Mucosa of gallbladder (tissue), 1 donor: ENCODE data around the gene KIF4B. TPM values are rescaled to one million over a fixed set of nuclear protein-coding genes. Genes with fewer than 3 reads are reported as not detected.
"Not testable (repeated sequence)": the region's sequence is repeated elsewhere in the genome, so short reads cannot be mapped to it uniquely, and the experiment has no call there.

ENCODE experiments used
- DNase-seq: peaks from one replicate; pipeline ENCODE4 v3.0.0-alpha.2; 2020; ENCODE audit warnings: low spot score
- total RNA-seq: library from RNA; stranded (reverse); gene quantifications from one replicate; pipeline ENCODE4 v1.2.1, GENCODE V29; 2021
- donor health status: DM: no; HTN: no; CAD: no.

Gene KIF4B
- total RNA-seq, 1 donor from 2014 or later = not detected

DNA sequence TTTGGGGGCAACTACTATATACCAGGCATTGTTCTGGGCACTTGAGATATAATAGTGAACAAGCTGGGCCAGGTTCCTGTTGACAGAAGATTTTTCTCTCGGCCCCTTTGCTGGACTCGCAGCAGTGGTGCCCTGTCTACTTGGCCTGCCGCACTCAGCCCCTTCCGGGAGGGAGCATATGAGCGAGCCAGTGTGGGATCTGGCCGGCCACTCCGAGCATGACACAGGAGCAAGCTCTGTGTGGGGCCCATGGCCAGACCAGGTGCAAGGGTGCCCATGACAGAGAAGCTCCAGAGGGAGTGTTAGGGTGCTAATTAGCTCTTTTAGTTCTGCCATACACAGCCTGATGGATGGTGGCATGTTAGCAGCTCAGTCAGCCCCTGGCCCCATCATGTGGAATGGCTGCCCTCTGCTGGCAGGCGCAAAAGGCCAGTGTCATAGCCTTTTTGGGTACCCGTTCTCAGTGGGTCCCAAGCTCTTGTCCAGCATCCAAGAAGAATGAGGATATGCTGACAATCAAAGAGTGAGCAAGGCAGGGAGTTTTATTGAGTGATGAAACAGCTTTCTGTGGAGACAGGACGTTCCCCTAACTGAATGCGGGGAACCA is 9.3 kb upstream of the KIF4B start:
- peak; percentile 11 for DNase-seq

DNA sequence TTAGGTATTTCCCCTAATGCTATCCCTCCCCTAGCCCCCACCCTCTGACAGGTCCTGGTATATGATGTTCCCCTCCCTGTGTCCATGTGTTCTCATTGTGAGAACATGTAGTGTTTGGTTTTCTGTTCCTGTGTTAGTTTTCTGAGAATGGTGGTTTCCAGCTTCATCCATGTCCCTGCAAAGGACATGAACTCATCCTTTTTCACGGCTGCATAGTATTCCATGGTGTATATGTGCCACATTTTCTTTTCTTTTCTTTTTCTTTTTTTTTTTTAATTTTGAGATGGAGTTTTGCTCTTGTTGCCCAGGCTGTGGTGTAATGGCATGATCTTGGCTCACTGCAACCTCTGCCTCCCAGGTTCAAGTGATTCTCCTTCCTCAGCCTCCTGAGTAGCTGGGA is 7.3 kb upstream of the KIF4B start:
- not testable (repeated sequence) for DNase-seq

DNA sequence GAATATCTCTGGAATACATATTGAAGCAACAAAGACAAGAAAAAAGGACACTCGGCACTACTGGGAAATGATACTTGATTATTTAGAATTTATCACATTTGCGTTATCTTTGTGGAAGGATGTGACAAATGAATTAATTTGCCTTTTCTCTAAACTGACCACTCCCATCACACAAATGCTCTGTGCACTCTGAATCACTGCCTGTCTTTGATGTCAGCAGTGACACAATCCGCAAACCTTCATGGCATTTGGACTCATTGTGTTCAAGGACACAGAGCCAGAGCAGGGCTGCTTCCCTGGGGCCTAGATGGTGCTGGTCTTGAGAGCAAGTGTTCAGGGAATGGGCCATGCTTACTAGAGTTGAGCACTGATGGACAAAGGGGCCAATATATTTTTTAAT is 4.9 kb upstream of the KIF4B start:
- DNase-seq = no peak

DNA sequence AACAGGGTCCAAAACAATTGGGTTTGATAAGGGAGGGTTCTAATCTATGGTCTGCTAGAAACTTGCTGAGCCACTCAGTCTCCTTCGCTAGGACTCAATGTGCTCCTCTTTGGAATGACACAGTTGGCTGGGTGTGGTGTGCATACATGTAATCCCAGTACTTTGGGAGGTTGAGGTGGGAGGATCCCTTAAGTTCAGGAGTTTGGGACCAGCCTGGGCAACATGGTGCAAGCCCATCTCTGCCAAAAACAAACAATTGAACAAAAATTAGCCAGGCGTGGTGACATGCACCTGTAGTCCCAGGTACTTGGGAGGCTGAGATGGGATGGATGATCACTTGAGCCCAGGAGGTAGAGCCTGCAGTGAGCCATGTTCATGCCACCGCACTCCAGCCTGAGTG is 2.7 kb upstream of the KIF4B start:
- no peak for DNase-seq

DNA sequence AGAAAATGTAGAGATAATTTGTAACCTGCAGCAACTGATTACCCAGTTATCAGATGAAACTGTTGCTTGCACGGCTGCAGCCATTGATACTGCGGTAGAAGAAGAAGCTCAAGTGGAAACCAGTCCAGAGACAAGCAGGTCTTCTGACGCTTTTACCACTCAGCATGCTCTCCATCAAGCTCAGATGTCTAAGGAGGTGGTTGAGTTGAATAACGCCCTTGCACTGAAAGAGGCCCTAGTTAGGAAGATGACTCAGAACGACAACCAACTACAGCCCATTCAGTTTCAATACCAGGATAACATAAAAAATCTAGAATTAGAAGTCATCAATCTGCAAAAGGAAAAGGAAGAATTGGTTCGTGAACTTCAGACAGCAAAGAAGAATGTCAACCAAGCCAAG is 1.7 kb downstream of the KIF4B start:
- DNase-seq = no peak

DNA sequence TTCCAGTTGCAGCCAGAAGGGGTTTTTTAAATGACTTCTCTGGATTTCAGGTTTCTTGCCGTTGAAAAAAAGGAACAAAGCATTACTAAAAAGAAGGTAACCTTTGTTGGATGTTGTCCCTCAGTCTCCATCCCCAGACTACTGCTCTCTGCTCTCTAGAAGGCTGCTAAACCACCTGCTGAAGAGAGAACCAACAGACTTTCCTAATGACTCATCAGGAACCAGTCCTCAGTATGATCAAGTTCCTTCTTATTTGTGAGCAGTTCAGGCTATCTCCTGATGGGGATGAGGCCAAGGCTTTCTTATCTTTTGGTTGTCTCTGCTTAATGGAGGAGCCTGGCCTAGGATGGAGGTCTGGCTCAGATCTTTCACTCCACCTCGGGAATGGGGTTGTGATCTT is 4.1 kb downstream of the KIF4B start:
- no peak for DNase-seq

DNA sequence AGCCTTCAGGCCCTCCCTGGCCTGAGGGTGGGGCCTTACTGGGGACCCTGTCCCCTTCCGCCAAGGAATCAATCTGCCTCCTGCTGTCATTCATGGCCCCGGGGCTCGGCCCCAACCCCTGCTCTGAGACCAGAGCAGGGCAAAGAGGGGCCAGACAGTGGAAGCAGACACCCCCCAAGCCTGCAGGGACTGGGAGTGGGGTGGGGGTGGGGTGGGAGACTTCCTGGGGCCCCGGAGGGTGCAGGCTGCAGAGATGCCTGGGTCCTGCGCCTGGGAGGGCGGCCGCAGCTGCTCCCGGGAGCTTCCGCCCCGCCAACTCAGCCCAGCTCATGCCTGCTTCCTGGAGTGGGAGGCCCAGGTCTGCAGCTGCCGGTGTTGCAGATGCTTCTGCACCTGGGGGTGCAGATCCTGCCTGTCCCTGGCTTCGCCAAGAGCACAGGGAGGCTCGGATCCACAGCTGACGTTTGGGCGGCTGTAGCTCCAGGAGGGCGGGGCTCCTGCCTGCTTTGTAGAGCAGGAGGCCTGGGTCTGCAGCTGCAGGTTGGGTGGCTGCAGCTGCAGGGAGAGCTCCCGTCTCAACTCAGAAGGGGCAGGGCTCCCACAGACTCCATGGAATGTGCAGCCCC is 6.2 kb downstream of the KIF4B start:
- no peak for DNase-seq

DNA sequence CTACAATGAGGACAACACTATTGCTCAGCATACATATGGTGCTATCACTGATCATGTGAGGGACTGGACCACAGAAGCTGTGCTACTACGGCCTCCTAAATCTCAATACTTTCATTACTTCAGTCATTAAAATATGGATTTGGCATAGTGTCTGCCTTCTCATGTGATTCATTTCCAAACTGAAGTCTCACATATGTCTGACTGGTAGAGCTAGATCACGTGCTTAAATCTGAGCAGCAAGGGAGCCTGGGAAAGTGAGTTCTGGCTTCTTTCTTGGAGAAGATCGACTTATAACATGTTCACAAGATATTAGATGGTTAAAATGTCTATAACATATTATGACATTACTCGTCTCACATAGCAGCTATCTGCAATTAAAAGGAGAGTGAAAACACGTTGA is 8.3 kb downstream of the KIF4B start:
- DNase-seq = no peak

DNA sequence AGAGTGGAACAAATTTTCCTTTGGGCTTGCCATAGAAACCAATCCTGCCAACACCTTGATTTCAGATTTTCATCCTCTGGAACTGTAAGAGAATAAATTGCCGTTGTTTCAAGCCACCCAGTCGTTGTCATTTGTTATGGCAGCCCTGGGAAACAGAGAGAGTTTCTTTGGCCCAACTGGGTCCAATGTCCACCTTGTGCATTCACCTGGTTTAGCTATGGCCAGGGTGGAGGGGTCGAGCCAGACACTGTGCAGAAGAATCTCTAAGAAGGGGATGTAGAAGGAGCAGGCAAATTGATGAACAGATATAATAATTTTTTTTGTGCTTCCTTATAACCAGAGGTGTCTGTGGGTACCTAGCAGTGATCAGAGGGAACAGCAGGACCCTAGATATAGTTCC is 9.8 kb downstream of the KIF4B start:
- DNase-seq = no peak

DNA sequence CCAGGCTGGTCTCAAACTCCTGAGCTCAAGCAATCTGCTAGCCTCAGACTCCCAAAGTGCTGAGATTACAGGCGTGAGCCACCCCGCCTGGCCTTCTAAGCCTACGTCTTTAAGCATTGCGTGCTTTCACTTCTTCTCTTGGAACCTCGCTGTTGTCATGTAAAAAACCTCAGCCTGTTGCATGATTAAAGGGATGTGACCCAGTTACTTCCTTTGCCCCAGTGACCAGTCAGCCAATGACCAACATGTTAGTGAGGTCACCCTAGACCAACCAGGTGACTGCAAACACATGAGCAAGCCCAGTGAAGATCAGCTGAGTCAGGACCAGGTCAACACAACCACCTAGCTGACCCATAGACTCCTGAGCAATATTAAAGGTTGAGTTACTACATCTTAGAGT is 10.5 kb downstream of the KIF4B start:
- DNase-seq = no peak

DNA sequence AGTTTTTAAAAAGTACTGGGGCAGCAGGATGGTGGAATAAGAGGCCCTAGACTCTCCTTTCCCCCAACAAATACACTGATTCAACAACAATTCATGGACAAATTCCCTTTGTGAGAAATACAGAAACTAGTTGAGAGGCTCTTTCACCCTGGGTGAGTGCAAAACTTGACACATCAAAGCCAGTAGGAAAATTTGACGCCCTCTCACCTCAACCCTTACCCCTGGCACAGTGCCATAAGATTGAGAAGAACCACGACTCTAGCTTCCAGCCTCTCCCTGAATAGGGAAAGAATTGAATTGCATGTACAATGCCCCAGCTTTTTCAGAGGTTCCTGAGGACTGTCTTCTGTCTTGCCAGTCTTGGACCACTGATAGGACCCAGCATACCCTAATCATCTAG is 12.3 kb downstream of the KIF4B start:
- no peak for DNase-seq

DNA sequence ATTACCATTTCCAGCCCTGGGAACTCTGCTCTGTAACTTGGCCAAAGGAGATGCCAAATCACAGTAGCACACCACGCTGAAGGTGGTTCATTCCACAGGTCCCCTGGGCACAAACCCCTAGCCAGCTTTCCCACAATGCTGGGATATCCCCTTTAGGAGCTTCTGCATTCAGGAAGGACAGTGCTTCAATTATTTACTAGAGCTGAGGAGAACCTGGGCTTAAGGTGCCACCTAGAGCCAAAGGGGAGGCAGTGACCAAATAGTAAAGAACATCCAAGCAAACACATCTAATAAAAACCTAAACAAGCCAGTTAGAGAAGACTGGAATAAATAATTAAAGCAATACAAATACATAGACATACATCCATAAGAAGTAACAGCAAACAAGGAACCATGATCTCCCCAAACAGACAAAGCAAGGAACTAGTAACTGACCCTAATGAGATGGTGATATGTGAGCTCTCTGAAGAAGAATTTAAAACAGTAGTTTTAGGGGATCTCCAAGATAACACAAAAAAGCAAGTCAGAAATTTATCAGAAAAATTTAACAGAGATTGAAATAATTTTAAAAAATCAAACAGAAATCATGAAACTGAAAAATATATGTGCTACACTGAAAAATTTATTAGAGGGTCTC is 14.6 kb downstream of the KIF4B start:
- DNase-seq = no peak

DNA sequence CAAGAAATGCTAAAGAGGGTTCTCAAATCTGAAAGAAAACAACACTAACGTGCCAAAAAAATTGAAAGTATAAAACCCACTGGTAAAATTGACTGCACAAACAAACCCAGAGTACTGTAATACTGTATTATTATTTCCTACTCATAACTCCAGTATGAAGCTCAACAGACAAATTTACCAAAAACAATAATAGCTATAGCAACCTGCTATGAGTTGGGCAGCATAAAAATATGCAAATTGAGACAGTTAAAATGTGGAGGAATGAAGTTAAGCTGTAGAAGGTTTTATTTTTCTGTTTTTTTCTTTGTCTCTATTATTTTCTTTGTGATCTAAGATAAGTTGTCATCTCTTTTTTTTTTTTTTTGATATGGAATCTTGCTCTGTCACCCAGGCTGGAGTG is 15.7 kb downstream of the KIF4B start:
- DNase-seq = no peak

DNA sequence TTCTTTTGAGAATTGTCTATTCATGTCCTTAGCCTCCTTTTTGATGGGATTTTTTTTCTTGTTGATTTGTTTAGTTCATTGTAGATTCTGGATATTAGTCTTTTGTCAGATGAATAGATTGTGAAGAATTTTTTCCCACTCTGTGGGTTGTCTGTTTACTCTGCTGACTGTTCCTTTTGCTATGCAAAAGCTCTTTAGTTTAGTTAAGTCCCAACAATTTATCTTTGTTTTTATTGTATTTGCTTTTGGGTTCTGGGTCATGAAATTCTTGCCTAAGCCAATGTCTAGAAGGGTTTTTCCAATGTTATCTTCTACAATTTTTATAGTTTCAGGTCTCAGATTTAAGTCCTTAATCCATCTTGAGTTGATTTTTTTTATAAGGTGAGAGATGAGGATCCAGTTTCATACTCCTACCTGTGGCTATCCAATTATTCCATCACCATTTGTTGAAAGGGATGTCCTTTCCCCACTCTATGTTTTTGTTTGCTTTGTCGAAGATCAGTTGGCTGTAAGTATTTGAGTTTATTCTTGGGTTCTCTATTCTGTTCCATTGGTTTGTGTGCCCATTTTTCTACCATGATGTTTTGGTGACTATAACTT is 20.7 kb downstream of the KIF4B start:
- not testable (repeated sequence) for DNase-seq

DNA sequence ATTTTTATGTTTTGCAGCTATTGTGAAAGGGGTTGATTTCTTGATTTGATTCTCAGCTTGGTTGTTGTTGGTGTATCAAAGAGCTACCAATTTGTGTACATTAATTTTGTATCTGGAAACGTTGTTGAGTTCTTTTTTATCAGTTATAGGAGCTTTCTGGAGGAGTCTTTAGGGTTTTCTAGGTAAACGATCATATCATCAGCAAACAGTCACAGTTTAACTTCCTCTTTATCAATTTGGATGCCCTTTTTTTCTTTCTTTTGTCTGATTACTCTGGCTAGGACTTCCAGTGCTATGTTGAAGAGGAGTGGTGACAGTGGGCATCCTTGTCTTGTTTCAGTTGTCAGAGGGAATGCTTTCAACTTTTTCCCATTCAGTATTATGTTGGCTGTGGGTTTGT is 21.5 kb downstream of the KIF4B start:
- DNase-seq = not testable (repeated sequence)

DNA sequence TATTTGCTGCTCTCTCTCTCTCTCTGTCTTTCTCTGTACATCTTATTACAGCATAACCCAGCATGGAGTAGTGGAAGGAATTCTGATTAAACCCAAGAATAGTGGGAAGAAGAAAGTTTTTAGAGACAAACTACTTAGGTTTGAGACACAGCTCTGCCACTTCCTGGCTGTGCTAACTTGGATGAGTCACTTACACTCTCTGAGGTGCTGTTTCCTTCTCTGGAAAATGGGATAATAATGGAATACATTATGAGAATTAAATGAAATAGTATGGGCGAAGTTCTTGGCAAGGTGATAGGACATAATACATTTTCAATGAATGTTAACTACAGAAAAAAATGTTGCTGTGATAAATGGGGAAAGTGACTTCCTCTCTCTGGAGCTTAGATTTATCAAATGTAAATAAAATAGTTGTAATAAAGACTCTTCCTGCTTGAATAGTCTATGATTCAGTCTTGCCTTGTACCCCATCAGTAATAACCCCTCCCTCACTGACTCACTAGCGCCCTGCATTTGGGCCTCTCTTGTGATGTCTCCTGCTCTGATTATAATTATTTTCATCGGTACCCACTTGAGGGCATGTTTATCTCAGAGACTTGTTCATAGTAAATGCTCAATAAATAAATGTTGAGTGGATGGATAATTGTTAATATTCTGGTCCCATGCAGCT is 27.6 kb downstream of the KIF4B start:
- no peak for DNase-seq

DNA sequence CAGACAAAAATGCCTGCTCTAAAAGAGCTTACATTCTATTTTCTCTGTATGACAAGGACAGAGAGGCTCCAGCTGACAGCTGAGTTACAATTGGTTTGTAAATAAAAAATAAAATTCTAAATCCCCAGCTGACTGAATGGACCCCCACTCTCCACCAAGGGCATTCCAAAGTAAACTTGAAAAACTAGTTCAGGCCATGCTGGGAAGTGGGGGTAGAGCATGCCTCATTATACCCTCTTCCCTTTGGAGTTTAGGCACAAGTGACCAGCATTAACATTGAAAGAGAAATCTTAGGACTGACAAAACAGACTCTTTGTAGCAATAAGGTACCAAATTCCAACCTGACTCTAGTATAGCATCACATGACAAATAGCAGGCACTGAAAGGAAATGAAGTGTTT is 31.0 kb downstream of the KIF4B start:
- no peak for DNase-seq

DNA sequence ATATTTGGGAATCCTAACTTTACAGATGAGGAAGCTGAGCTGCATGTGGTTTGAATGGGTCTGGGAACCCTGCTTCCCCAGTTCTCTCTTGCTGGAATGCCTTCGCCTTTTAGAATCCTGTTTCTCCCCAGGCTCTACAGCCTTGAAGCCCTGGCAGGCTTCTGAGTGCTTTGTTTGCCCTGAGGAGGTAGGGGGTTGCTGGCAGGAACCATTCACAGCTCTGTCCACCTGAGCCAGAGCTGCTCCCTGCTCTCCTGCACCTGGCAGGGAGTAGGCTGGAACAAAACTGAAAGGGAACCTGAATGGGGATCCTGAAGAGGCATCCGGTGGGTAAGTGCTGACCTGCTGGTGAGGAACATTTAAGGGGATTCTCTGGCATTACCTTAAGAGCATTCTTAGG is 33.0 kb downstream of the KIF4B start:
- no peak for DNase-seq

DNA sequence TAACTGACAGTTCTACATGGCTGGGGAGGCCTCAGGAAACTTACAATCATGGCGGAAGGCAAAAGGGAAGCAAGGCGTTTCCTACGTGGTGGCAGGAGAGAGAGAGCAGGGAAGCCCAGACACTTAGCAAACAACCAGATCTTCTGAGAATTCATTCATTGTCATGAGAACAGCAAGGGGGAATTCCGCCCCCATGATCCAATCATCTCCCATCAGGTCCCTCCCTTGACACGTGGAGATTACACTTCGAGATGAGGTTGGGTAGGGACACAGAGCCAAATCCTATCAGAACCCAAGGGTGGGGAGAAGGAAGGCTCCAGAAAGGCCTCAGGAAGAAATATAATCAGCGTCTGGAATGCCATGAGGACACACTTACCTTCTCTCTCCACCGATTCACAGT is 34.3 kb downstream of the KIF4B start:
- DNase-seq = no peak

DNA sequence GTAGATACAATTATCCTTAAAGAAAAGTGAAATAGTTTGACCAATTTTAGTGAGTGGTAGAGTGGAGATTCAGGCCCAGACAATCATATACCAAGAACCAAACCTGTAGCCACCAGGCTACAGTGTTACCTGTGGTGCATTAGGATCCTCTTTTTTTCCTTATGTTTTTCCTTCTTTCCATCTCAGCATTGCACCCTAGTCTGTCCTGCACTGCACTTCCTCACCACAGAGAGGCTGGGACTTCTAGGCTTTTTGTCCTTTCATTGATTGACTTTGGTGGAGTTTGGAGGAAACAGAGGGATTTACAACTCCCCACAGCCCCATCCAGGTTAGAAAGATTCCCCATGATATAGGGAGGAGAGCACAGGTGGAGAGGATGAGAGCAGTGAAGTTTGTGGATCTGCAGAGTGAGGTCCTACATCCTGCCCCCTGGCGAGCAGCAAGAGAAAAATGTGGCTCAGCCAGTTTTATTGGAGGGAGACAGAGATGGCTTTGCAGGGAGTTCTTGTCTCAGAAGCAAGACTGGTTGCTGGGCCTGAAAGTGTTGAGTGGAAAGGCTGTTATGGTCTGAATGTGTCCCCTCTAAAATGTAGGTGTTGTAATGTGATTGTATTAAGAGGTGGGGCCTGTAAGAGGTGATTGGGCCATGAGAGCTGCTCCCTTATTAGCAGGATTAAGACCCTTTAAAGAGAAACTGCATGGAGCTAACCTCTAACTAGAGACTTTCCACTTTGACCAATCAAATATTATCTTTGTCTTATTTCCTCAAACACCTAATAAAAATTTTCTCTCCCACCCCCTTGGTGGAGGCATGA is 36.2 kb downstream of the KIF4B start:
- no peak for DNase-seq

DNA sequence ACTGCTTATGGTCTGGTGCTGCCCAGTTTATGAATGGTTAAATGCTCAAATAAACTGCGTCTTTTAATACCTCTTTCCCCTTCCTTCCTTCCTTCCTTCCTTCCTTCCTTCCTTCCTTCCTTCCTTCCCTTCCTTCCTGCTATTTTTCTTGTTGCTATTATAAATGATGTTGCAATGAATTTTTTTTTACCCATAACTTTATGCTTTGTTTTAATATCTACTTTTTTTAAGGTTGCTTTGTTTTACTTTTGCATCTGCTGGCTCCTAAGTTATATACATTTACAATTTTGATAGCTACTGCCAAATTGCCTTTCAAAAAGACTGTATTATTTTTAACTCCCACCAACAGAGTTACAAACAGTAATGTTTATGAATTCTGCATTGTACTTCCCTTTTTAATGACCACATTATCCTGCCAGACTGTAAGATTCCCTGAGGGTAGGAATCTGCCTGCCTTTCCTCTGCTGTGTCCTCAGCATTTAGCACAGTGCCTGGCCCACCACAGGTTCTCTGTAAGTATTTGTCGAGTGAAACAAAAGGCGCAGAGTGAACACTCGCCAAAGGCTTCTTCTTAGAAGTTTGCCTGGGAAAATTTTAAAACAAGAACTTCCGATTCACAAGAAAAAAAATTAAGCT is 36.9 kb downstream of the KIF4B start:
- no peak for DNase-seq
